ENCODE data around the gene AFDN.

DNA sequence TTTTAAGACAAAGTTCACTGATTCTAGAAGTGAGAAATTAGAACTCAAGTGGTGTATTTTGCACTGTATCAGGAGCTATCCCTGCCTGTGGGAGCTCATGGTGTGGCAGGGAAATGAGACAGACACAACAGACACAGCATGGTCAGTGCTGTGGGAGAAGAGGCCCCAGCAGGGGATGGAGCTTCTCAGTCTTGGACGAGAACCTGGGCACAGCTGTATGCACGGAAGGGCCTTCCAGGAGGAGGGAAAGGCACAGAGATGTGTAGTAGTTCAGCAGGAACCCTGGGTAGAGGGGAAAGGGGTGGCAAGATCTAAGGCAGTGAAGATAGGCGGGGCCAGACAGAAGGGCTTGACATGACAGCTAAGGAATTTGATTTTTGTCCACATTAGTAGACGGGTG is 122.0 kb downstream of the AFDN start:
- TF ChIP-seq, protein P1, sequence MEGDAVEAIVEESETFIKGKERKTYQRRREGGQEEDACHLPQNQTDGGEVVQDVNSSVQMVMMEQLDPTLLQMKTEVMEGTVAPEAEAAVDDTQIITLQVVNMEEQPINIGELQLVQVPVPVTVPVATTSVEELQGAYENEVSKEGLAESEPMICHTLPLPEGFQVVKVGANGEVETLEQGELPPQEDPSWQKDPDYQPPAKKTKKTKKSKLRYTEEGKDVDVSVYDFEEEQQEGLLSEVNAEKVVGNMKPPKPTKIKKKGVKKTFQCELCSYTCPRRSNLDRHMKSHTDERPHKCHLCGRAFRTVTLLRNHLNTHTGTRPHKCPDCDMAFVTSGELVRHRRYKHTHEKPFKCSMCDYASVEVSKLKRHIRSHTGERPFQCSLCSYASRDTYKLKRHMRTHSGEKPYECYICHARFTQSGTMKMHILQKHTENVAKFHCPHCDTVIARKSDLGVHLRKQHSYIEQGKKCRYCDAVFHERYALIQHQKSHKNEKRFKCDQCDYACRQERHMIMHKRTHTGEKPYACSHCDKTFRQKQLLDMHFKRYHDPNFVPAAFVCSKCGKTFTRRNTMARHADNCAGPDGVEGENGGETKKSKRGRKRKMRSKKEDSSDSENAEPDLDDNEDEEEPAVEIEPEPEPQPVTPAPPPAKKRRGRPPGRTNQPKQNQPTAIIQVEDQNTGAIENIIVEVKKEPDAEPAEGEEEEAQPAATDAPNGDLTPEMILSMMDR (IDR thresholded peaks at IDR 0.05; ENCODE audit: borderline replicate concordance, extremely low read depth, low read length, poor library complexity, severe bottlenecking) = no peak
- TF ChIP-seq EZH2 (IDR thresholded peaks at IDR 0.05; ENCODE audit: borderline replicate concordance, low read depth, low read length, severe bottlenecking) = no peak

Data from DND-41 (cell line).